Endodermal cell (in vitro differentiated cells): ENCODE results near the gene ABCB1. TPM values are rescaled to one million over a fixed set of nuclear protein-coding genes. Genes with fewer than 3 reads are reported as not detected.

ENCODE experiments used
- DNase-seq: peaks from one replicate; pipeline ENCODE4 v3.0.0-alpha.2; 2017
- H3K27ac ChIP-seq: 2 replicates; pipeline ENCODE4 v1.5.1; 2013; ENCODE audit warnings: mild to moderate bottlenecking, low read depth, low read length, moderate library complexity
- H3K27me3 ChIP-seq: 2 replicates; pipeline ENCODE4 v1.6.1; 2013; ENCODE audit warnings: mild to moderate bottlenecking, low read length, moderate library complexity; ENCODE audit not compliant: insufficient read depth, control insufficient read depth, poor library complexity, severe bottlenecking
- H3K36me3 ChIP-seq: 2 replicates; pipeline ENCODE4 v1.7.0; 2013; ENCODE audit warnings: mild to moderate bottlenecking, low read length, moderate library complexity; ENCODE audit not compliant: control insufficient read depth, insufficient read depth
- H3K4me1 ChIP-seq: one replicate; pipeline ENCODE4 v1.7.0; 2013; ENCODE audit warnings: low read length; ENCODE audit not compliant: control insufficient read depth, insufficient read depth
- H3K4me3 ChIP-seq: 2 replicates; pipeline ENCODE4 v1.5.1; 2013; ENCODE audit warnings: mild to moderate bottlenecking, low read length, moderate library complexity
- H3K9ac ChIP-seq: 2 replicates; pipeline ENCODE4 v1.6.1; 2013; ENCODE audit warnings: mild to moderate bottlenecking, low read length, moderate library complexity; ENCODE audit not compliant: poor library complexity, severe bottlenecking; ENCODE audit errors: extremely low read depth
- H3K9me3 ChIP-seq: 2 replicates; pipeline ENCODE4 v1.6.1; 2013; ENCODE audit warnings: mild to moderate bottlenecking, low read length, moderate library complexity; ENCODE audit not compliant: control insufficient read depth
- H3K27ac Mint-ChIP-seq: 2 replicates; pipeline ENCODE4 v1.8.0; 2020; ENCODE audit warnings: mixed read lengths
- H3K27me3 Mint-ChIP-seq: 2 replicates; pipeline ENCODE4 v1.8.0; 2021; ENCODE audit warnings: mild to moderate bottlenecking, mixed read lengths; ENCODE audit not compliant: insufficient read depth
- H3K36me3 Mint-ChIP-seq: 2 replicates; pipeline ENCODE4 v1.8.0; 2020; ENCODE audit warnings: low read depth, mixed read lengths
- H3K4me1 Mint-ChIP-seq: 2 replicates; pipeline ENCODE4 v1.8.0; 2020; ENCODE audit warnings: mixed read lengths
- H3K4me3 Mint-ChIP-seq: 2 replicates; pipeline ENCODE4 v1.8.0; 2020; ENCODE audit warnings: mild to moderate bottlenecking, moderate library complexity, mixed read lengths
- H3K9me3 Mint-ChIP-seq: 2 replicates; pipeline ENCODE4 v1.8.0; 2020; ENCODE audit warnings: mild to moderate bottlenecking, mixed read lengths
- WGBS, 2 experiments: methylation state at CpG; one replicate each; pipeline versions ENCODE4 v1.1.5 to v1.1.7; 2013; ENCODE audit warnings: missing lambda C conversion rate in 2 of 2, mixed read lengths in 1 of 2; ENCODE audit not compliant: insufficient coverage in 1 of 2, insufficient read length in 1 of 2; 5-methylcytosine and 5-hydroxymethylcytosine counted together
- total RNA-seq, 2 donors: library from RNA; stranded (reverse); fragmentation: NEBNext Ultra II Directional in 1 of 2; extraction: Animal tissue kit (Norgen Biotek cat#: 25700) in 1 of 2; gene quantifications; 2 replicates in 1 of 2; 3 replicates in 1 of 2; pipeline ENCODE4 v1.2.1, GENCODE V29; 2021
- TF ChIP-seq, protein P1 (sequence below): fragments of 200-600 bp; sonication (generic); conservative IDR thresholded peaks from 2 replicates; pipeline ENCODE4 v1.5.0; 2021; ENCODE audit warnings: antibody characterized with exemption, mild to moderate bottlenecking

The ABCB1 gene
- total RNA-seq, 2 donors from 2014 or later, result 0.07 TPM; not detected in 1

DNA sequence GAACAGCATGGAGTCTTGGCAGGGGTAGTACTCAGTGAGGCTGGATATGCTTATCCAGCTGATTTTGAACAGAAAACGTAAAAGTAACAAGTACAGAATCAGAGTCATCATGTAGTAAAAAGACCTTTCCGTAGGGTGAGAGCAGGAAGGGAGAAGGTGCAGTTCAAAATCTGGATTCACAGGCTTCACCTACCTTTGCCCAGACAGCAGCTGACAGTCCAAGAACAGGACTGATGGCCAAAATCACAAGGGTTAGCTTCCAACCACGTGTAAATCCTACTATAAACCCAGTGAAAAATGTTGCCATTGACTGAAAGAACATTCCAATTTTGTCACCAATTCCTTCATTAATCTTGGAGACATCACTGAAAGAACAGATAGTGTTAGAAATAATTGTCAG is 34.8 kb downstream of the ABCB1 start:
- H3K36me3 Mint-ChIP-seq, result no peaks in the 10 kb centered on the region
- no peak overlapping the region for H3K9ac ChIP-seq
- no peaks in the 10 kb centered on the region for H3K27me3 Mint-ChIP-seq
- no peak overlapping the region for H3K27ac ChIP-seq
- peaks cover 8% of the 10 kb centered on the region for H3K4me1 Mint-ChIP-seq
- no peaks in the 10 kb centered on the region for H3K9me3 ChIP-seq
- no peaks in the 10 kb centered on the region for H3K4me1 ChIP-seq
- no peak overlapping the region for H3K4me3 ChIP-seq
- H3K36me3 ChIP-seq, result no peaks in the 10 kb centered on the region
- no peaks in the 10 kb centered on the region for H3K9me3 Mint-ChIP-seq
- 67 to 76% methylated on average over 3 of the region's 3 CpGs for WGBS, 2 experiments
- H3K27me3 ChIP-seq, result no peaks in the 10 kb centered on the region
- no peak overlapping the region for H3K4me3 Mint-ChIP-seq
- no peak for DNase-seq
- peak overlapping the region; percentile 15 for H3K27ac Mint-ChIP-seq
- TF ChIP-seq, protein P1, sequence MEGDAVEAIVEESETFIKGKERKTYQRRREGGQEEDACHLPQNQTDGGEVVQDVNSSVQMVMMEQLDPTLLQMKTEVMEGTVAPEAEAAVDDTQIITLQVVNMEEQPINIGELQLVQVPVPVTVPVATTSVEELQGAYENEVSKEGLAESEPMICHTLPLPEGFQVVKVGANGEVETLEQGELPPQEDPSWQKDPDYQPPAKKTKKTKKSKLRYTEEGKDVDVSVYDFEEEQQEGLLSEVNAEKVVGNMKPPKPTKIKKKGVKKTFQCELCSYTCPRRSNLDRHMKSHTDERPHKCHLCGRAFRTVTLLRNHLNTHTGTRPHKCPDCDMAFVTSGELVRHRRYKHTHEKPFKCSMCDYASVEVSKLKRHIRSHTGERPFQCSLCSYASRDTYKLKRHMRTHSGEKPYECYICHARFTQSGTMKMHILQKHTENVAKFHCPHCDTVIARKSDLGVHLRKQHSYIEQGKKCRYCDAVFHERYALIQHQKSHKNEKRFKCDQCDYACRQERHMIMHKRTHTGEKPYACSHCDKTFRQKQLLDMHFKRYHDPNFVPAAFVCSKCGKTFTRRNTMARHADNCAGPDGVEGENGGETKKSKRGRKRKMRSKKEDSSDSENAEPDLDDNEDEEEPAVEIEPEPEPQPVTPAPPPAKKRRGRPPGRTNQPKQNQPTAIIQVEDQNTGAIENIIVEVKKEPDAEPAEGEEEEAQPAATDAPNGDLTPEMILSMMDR, result no peak

DNA sequence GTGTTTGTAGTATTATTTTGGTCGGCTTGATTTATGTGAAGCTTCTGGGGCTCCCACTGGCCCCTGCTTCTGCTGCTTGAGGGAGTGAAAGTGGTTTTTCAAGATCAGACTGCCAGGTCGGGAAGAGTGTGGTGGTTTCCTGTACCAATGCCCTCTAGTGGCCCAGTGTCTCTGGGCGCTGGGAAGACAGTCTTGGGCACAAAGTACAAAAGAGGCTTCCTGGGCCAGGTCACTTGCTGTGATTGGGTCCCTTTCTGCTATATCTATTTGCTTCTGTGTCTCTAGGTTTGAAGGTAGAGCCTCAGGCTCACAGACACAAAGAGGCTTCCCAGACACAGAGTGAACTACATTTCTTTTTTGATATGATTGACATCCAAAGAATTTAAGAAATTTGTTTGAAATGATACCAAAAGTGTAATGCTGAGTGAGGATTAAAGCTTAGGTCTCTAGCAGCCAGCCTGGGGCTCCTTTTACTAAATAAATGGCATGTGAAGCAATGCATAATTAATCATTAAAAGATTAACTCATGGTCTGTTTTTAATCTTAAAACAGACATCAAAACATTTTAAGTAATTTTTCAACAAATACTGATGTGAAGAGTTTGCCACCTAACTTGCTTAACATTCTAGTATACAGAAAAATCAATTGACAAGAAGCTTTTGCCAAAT is 36.3 kb downstream of the ABCB1 start:
- Histone ChIP-seq H3K4me3 (no peak overlapping the region), H3K4me1 (no peaks in the 10 kb centered on the region), H3K9ac (no peak overlapping the region), H3K27ac (no peak overlapping the region), H3K27me3 (no peaks in the 10 kb centered on the region), H3K9me3 (no peaks in the 10 kb centered on the region), H3K36me3 (no peaks in the 10 kb centered on the region)
- Mint-ChIP-seq H3K27me3 (no peaks in the 10 kb centered on the region), H3K9me3 (no peaks in the 10 kb centered on the region), H3K4me3 (no peak overlapping the region), H3K4me1 (peaks cover 8% of the 10 kb centered on the region), H3K36me3 (no peaks in the 10 kb centered on the region), H3K27ac (no peak overlapping the region)
- TF ChIP-seq, protein P1, result peak; percentile 85
- peak; percentile 87 for DNase-seq
- WGBS, 2 experiments, result 0 to 44% methylated on average over 1 to 3 of the region's 3 CpGs

DNA sequence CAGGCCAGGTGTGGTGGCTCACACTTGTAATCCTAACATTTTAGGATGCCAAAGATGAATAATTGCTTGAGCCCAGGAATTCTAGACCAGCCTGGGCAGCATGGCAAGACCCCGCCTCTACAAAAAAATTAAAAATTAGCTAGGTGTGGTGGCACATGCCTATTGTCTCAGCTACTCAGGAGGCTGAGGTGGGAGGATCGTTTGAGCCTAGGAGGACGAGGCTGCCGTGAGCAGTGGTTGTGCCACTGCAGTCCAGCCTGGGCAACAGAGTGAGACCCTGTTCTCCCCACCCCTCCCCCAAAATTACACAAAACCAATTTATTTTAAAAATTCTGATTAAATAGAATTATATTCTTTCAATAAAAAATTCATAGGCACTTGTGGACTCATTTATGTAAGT is 39.0 kb downstream of the ABCB1 start:
- 89 to 95% methylated on average over 3 to 4 of the region's 4 CpGs for WGBS, 2 experiments
- TF ChIP-seq, protein P1, result no peak
- Histone ChIP-seq H3K4me1 (no peaks in the 10 kb centered on the region), H3K27me3 (no peaks in the 10 kb centered on the region), H3K9ac (no peak overlapping the region), H3K27ac (no peak overlapping the region), H3K9me3 (no peaks in the 10 kb centered on the region), H3K4me3 (no peak overlapping the region), H3K36me3 (no peaks in the 10 kb centered on the region)
- H3K27me3 Mint-ChIP-seq, result no peaks in the 10 kb centered on the region
- H3K9me3 Mint-ChIP-seq, result no peaks in the 10 kb centered on the region
- no peak overlapping the region for H3K27ac Mint-ChIP-seq
- H3K4me3 Mint-ChIP-seq, result no peak overlapping the region
- no peak for DNase-seq
- peaks cover 8% of the 10 kb centered on the region for H3K4me1 Mint-ChIP-seq
- H3K36me3 Mint-ChIP-seq, result no peaks in the 10 kb centered on the region
